H1 (cell line): ENCODE results near the gene FIGNL2. TPM values are rescaled to one million over a fixed set of nuclear protein-coding genes. Genes with fewer than 3 reads are reported as not detected.

ENCODE experiments used
- CHD2 ChIP-seq: IDR thresholded peaks from 2 replicates; pipeline ENCODE4 v1.6.1; 2012; ENCODE audit warnings: low read length, improper control_type of control experiment
- GTF2F1 ChIP-seq: IDR thresholded peaks from 2 replicates; pipeline ENCODE4 v1.6.1; 2012; ENCODE audit warnings: low read depth, low read length, improper control_type of control experiment, borderline replicate concordance
- HDAC2 ChIP-seq, 2 experiments: fragments of 300-600 bp in 1 of 2; sonication (generic) in 1 of 2; IDR thresholded peaks; 2 replicates each; pipeline ENCODE4 v1.6.1; 2011 to 2012; ENCODE audit warnings: low read depth in 2 of 2, low read length in 2 of 2, mild to moderate bottlenecking in 2 of 2, moderate library complexity in 2 of 2, borderline replicate concordance in 1 of 2, inconsistent platforms in 1 of 2
- NANOG ChIP-seq: IDR thresholded peaks from 2 replicates; pipeline ENCODE4 v1.6.1; 2011; ENCODE audit warnings: low read length, low read depth, mild to moderate bottlenecking, inconsistent platforms; ENCODE audit not compliant: insufficient read depth, poor library complexity, severe bottlenecking
- POLR2A ChIP-seq, 2 experiments: IDR thresholded peaks; 1 replicate in 1 of 2; 2 replicates in 1 of 2; pipeline ENCODE4 v1.6.1; 2011; ENCODE audit warnings: low read depth in 2 of 2, low read length in 2 of 2, mild to moderate bottlenecking in 2 of 2; ENCODE audit errors: control extremely low read depth in 1 of 2
- SAP30 ChIP-seq: fragments of 300-600 bp; sonication (generic); IDR thresholded peaks from 2 replicates; pipeline ENCODE4 v1.7.1; 2012; ENCODE audit warnings: low read length, moderate library complexity, mild to moderate bottlenecking, inconsistent platforms; ENCODE audit not compliant: insufficient read depth, insufficient replicate concordance
- SIX5 ChIP-seq: IDR thresholded peaks from 2 replicates; pipeline ENCODE4 v1.6.1; 2011; ENCODE audit warnings: mild to moderate bottlenecking, low read depth, low read length
- SUZ12 ChIP-seq: fragments of 200-600 bp; sonication (generic); IDR thresholded peaks from 2 replicates; pipeline ENCODE4 v1.6.1; 2012; ENCODE audit warnings: mild to moderate bottlenecking, inconsistent platforms, low read length, moderate library complexity, mixed read lengths
- polyA plus RNA-seq, 7 experiments: library from polyadenylated mRNA; depleted of rRNA in 3 of 7; stranded (reverse) in 5 of 7; unstranded in 2 of 7; fragments of >200 nt in 5 of 7; fragments of 200-250 nt in 2 of 7; gene quantifications; 1 replicate in 5 of 7; 2 replicates in 1 of 7; 4 replicates in 1 of 7; pipeline versions ENCODE4 v1.2.1 to v1.2.3, GENCODE V29; 2011 to 2013; ENCODE audit warnings: missing spikeins in 2 of 7, mixed read lengths in 2 of 7
- total RNA-seq: library from RNA; stranded (reverse); fragmentation: NEBNext Ultra II Directional; extraction: Animal tissue kit (Norgen Biotek cat#: 25700); gene quantifications from 2 replicates; pipeline ENCODE4 v1.2.1, GENCODE V29; 2021
- TF ChIP-seq, protein P1 (sequence below): fragments of 300-600 bp; sonication (generic); IDR thresholded peaks from 2 replicates; pipeline ENCODE4 v1.7.1; 2012; ENCODE audit warnings: low read length, moderate library complexity, mild to moderate bottlenecking, inconsistent platforms; ENCODE audit not compliant: insufficient replicate concordance

FIGNL2 gene
- total and polyA plus RNA-seq, 2 of the 8 experiments (the other 6 are each of a cell fraction or from before 2014, with no cell fraction given), result 6.5 to 7.1 TPM

DNA sequence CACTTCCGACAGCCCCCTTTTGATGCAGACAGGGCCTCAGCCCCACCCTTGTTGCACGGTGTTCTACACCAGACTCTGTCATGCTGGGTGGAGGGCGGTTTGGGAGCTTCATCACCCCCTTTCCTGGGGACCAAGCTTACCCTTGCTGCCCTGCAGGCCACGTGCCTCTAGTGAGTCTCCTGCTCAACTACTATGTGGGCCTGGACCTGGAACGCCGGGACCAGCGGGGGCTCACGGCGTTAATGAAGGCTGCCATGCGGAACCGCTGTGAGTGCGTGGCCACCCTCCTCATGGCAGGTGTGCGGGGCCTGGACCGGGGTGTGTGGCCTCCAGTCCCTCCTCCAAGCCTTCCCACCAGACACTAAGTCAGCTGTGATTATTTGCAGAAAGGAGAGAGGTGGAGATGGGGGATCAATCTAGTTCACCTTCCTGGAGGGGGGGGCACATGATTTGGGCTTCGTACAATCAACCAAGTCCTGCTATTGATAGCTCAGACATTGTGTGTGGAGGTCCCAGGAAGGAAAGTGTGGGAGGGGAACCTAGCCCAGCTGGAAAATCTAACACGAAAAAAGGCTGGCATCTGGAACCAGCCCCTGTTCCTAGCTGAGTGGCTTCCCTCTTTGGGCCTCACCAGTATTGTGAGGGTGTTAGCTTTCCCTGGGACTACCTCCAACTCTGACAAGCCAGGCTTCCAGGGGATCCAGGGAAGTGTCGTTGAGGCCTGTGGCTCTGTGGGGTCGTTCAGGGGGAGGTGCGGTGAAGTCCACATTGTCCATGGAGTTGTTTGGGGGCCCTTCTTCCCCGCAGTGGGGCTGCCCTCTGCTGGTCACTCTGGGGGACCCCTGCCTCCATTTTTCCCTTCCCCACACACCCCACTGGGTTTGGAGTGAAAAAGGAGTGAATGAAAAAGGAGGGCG lies 41.0 kb upstream of the FIGNL2 start (continued):
- TF ChIP-seq HDAC2 (IDR thresholded peaks at IDR 0.05; ENCODE audit: borderline replicate concordance in 1 of 2, low read depth in 2 of 2, low read length in 2 of 2) (0 out of 4 replicates have a peak, but pooled peaks of 1 of the 2 experiments have one; percentile 64), SAP30 (no peak), POLR2A (IDR thresholded peaks at IDR 0.05; ENCODE audit: control extremely low read depth in 1 of 2, low read depth in 2 of 2, low read length in 2 of 2) (no peak), SUZ12 (no peak), GTF2F1 (no peak), CHD2 (no peak), SIX5 (no peak), NANOG (no peak)
- TF ChIP-seq, protein P1, sequence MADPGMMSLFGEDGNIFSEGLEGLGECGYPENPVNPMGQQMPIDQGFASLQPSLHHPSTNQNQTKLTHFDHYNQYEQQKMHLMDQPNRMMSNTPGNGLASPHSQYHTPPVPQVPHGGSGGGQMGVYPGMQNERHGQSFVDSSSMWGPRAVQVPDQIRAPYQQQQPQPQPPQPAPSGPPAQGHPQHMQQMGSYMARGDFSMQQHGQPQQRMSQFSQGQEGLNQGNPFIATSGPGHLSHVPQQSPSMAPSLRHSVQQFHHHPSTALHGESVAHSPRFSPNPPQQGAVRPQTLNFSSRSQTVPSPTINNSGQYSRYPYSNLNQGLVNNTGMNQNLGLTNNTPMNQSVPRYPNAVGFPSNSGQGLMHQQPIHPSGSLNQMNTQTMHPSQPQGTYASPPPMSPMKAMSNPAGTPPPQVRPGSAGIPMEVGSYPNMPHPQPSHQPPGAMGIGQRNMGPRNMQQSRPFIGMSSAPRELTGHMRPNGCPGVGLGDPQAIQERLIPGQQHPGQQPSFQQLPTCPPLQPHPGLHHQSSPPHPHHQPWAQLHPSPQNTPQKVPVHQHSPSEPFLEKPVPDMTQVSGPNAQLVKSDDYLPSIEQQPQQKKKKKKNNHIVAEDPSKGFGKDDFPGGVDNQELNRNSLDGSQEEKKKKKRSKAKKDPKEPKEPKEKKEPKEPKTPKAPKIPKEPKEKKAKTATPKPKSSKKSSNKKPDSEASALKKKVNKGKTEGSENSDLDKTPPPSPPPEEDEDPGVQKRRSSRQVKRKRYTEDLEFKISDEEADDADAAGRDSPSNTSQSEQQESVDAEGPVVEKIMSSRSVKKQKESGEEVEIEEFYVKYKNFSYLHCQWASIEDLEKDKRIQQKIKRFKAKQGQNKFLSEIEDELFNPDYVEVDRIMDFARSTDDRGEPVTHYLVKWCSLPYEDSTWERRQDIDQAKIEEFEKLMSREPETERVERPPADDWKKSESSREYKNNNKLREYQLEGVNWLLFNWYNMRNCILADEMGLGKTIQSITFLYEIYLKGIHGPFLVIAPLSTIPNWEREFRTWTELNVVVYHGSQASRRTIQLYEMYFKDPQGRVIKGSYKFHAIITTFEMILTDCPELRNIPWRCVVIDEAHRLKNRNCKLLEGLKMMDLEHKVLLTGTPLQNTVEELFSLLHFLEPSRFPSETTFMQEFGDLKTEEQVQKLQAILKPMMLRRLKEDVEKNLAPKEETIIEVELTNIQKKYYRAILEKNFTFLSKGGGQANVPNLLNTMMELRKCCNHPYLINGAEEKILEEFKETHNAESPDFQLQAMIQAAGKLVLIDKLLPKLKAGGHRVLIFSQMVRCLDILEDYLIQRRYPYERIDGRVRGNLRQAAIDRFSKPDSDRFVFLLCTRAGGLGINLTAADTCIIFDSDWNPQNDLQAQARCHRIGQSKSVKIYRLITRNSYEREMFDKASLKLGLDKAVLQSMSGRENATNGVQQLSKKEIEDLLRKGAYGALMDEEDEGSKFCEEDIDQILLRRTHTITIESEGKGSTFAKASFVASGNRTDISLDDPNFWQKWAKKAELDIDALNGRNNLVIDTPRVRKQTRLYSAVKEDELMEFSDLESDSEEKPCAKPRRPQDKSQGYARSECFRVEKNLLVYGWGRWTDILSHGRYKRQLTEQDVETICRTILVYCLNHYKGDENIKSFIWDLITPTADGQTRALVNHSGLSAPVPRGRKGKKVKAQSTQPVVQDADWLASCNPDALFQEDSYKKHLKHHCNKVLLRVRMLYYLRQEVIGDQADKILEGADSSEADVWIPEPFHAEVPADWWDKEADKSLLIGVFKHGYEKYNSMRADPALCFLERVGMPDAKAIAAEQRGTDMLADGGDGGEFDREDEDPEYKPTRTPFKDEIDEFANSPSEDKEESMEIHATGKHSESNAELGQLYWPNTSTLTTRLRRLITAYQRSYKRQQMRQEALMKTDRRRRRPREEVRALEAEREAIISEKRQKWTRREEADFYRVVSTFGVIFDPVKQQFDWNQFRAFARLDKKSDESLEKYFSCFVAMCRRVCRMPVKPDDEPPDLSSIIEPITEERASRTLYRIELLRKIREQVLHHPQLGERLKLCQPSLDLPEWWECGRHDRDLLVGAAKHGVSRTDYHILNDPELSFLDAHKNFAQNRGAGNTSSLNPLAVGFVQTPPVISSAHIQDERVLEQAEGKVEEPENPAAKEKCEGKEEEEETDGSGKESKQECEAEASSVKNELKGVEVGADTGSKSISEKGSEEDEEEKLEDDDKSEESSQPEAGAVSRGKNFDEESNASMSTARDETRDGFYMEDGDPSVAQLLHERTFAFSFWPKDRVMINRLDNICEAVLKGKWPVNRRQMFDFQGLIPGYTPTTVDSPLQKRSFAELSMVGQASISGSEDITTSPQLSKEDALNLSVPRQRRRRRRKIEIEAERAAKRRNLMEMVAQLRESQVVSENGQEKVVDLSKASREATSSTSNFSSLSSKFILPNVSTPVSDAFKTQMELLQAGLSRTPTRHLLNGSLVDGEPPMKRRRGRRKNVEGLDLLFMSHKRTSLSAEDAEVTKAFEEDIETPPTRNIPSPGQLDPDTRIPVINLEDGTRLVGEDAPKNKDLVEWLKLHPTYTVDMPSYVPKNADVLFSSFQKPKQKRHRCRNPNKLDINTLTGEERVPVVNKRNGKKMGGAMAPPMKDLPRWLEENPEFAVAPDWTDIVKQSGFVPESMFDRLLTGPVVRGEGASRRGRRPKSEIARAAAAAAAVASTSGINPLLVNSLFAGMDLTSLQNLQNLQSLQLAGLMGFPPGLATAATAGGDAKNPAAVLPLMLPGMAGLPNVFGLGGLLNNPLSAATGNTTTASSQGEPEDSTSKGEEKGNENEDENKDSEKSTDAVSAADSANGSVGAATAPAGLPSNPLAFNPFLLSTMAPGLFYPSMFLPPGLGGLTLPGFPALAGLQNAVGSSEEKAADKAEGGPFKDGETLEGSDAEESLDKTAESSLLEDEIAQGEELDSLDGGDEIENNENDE, result no peak
